Fibroblast of lung (primary cell): Measurements from ENCODE around the gene ARHGAP42.

Experiments used
- EZH2 ChIP-seq: IDR thresholded peaks from 2 replicates; pipeline ENCODE4 v1.5.1; 2012; ENCODE audit warnings: low read length, control low read depth, mild to moderate bottlenecking; ENCODE audit errors: missing control alignments
- TF ChIP-seq, protein P1 (sequence below), 2 donors: IDR thresholded peaks in 1 of 2; conservative IDR thresholded peaks in 1 of 2; 1 replicate in 1 of 2; 2 replicates in 1 of 2; pipeline ENCODE4 v1.5.1; 2011 to 2012; ENCODE audit warnings: low read length in 2 of 2, control low read depth in 1 of 2, inconsistent platforms in 1 of 2, low read depth in 1 of 2, mild to moderate bottlenecking in 1 of 2

DNA sequence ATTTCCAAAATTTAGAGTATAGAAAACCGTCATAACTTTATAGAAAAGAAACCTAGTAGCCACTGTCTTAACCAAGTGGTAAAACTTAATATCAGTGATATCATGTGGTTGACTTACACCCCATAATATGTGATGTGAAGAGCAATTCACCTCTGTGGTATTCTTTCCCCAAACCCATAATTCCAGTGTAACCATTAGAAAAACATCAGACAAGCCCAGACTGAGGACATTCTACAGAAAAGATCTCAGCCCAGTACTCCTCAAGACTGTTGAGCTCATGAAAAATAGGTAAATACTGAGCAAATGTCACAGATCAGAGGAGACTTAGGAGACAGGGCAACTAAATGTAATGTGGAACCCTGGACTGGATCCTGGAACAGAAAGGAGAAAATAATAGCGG is 307.9 kb downstream of the ARHGAP42 start:
- TF ChIP-seq, protein P1, sequence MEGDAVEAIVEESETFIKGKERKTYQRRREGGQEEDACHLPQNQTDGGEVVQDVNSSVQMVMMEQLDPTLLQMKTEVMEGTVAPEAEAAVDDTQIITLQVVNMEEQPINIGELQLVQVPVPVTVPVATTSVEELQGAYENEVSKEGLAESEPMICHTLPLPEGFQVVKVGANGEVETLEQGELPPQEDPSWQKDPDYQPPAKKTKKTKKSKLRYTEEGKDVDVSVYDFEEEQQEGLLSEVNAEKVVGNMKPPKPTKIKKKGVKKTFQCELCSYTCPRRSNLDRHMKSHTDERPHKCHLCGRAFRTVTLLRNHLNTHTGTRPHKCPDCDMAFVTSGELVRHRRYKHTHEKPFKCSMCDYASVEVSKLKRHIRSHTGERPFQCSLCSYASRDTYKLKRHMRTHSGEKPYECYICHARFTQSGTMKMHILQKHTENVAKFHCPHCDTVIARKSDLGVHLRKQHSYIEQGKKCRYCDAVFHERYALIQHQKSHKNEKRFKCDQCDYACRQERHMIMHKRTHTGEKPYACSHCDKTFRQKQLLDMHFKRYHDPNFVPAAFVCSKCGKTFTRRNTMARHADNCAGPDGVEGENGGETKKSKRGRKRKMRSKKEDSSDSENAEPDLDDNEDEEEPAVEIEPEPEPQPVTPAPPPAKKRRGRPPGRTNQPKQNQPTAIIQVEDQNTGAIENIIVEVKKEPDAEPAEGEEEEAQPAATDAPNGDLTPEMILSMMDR (conservative IDR thresholded peaks at IDR 0.05 in 1 of 2, IDR thresholded peaks at IDR 0.05 in 1 of 2; ENCODE audit: low read depth in 1 of 2, low read length in 2 of 2), result no peak
- TF ChIP-seq EZH2, result no peak
